Stimulated activated naive B cell treated with anti-CD40 and anti-IgM and Interleukin-4, amounts not matched to agents 10 μg/mL and 1 μg/mL and 100 μg/mL, for 72 hours (primary cell): Measurements from ENCODE around the gene GON7.
A peak's percentile ranks its signal among the peaks of the same experiment; 100 is the strongest.

Experiments
- ATAC-seq, 2 donors: fragments of 150-1000 bp; cut with Tn5 transposase; replicated peaks; 2 replicates each; pipeline ENCODE4 v1.10.0; 2021; ENCODE audit warnings: moderate library complexity in 1 of 2
- DNase-seq: peaks from one replicate; pipeline ENCODE4 v3.0.0; 2021
- H3K27ac Mint-ChIP-seq: one replicate; pipeline ENCODE4 v1.8.0; 2022; ENCODE audit warnings: mild to moderate bottlenecking, mixed read lengths
- H3K27me3 Mint-ChIP-seq, 2 donors: one replicate each; pipeline ENCODE4 v1.8.0; 2022; ENCODE audit warnings: mixed read lengths in 2 of 2
- H3K36me3 Mint-ChIP-seq, 2 donors: one replicate each; pipeline ENCODE4 v1.8.0; 2022; ENCODE audit warnings: mixed read lengths in 2 of 2, mild to moderate bottlenecking in 1 of 2
- H3K4me1 Mint-ChIP-seq, 2 donors: one replicate each; pipeline ENCODE4 v1.8.0; 2022; ENCODE audit warnings: mixed read lengths in 2 of 2, mild to moderate bottlenecking in 1 of 2
- H3K4me3 Mint-ChIP-seq, 2 donors: one replicate each; pipeline ENCODE4 v1.8.0; 2022; ENCODE audit warnings: mild to moderate bottlenecking in 2 of 2, mixed read lengths in 2 of 2, moderate library complexity in 1 of 2
- H3K9me3 Mint-ChIP-seq, 2 donors: one replicate each; pipeline ENCODE4 v1.8.0; 2022; ENCODE audit warnings: mixed read lengths in 2 of 2, mild to moderate bottlenecking in 1 of 2

Gene GON7

DNA sequence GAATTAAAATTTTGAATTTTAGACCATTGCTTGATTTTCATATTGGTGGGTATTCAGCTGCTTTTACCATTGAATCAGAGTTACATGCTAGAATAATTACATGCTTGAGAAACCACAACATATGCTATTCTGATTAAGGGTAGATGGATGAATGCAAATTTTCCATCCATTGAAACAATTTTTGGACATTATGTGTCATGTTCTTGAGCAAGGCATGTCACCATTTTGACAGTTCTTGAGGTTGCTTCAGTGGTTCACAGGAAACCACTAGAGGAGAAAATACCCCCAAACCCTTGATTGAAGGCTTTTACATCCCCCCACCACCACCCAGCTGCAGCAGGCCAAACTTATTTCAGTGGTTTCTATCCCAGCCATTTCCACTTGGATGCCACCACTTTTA is 13.6 kb upstream of the GON7 start:
- DNase-seq (no peak), ATAC-seq (peak; percentile 60 to 76)
- Mint-ChIP-seq H3K27ac (no peak overlapping the region), H3K9me3 (no peaks in the 10 kb centered on the region), H3K36me3 (peaks cover 34 to 52% of the 10 kb centered on the region in 2 donors), H3K4me3 (no peak overlapping the region), H3K27me3 (no peaks in the 10 kb centered on the region), H3K4me1 (peaks cover 0 to 3% of the 10 kb centered on the region in 2 donors)

GRCh38 chr14:93219103-93219726 is 12.3 kb upstream of the GON7 start:
- H3K36me3 Mint-ChIP-seq: peaks cover 27 to 50% of the 10 kb centered on the region in 2 donors
- H3K4me3 Mint-ChIP-seq: no peak overlapping the region
- ATAC-seq (peak; percentile 77 to 80), DNase-seq (no peak)
- peaks cover 0 to 3% of the 10 kb centered on the region in 2 donors for H3K4me1 Mint-ChIP-seq
- no peaks in the 10 kb centered on the region for H3K9me3 Mint-ChIP-seq
- H3K27ac Mint-ChIP-seq: no peak overlapping the region
- no peaks in the 10 kb centered on the region for H3K27me3 Mint-ChIP-seq

- Mint-ChIP-seq H3K27me3 (no peaks in the 10 kb centered on the region), H3K4me3 (no peak overlapping the region), H3K9me3 (no peaks in the 10 kb centered on the region), H3K27ac (no peak overlapping the region), H3K36me3 (peaks cover 16 to 40% of the 10 kb centered on the region in 2 donors), H3K4me1 (peaks cover 5 to 16% of the 10 kb centered on the region in 2 donors)
- ATAC-seq (no peak), DNase-seq (no peak)
Observed at GRCh38 chr14:93214598-93214997, 7.7 kb upstream of the GON7 start.

- no peak for DNase-seq
- H3K36me3 Mint-ChIP-seq: peaks cover 12 to 31% of the 10 kb centered on the region in 2 donors
- H3K4me3 Mint-ChIP-seq: no peak overlapping the region
- no peaks in the 10 kb centered on the region for H3K27me3 Mint-ChIP-seq
- peak; percentile 52 to 68 for ATAC-seq
- H3K27ac Mint-ChIP-seq: no peak overlapping the region
- no peaks in the 10 kb centered on the region for H3K9me3 Mint-ChIP-seq
- H3K4me1 Mint-ChIP-seq: peaks cover 8 to 35% of the 10 kb centered on the region in 2 donors
Observed at GRCh38 chr14:93212432-93212831, 5.6 kb upstream of the GON7 start.

DNA sequence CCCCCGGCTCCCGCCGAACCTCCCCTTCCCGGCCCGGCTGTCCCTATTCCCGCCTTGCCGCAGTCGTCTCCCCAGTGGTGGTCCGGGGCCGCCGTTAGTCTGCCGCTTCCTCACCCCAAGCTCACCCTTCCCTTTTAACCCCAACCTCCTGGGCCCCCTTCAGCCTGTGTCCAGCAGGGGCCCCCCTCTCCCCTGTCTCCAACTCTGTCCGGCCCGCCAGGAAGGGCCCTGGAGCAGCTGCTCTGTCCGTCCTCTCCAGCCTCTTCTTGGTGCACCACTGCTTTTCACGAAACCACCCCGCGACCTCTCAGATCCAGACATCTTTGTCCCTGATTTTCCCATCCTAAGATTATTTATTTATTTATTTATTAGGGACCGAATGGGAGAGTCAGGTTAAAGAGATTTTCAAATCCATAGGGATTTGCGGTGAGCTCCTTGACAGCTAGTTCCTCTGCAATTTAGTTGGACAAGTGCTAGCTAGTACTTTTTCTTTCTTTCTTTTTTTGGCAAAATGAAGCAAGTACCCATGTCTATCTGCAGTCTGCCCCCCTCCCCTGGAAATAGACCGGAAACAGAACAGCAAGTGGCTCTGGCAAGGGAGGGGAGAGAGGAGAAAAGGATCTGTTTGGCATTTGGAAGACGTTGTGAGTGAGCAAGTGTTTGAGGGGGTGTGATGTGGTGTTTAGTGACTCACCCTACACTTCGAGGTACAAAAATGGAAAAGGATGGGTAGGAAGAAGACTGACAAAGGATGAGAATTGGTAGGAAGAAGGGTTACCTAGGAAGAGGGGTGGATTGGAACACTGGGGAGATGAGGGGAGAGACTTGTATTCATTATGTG is 823 bp upstream of the GON7 start:
- Mint-ChIP-seq H3K36me3 (peaks cover 11 to 27% of the 10 kb centered on the region in 2 donors), H3K9me3 (no peaks in the 10 kb centered on the region), H3K4me1 (peaks cover 16 to 60% of the 10 kb centered on the region in 2 donors), H3K27me3 (no peaks in the 10 kb centered on the region), H3K27ac (peak overlapping the region; percentile 42), H3K4me3 (peak overlapping the region; percentile 95 to 98)
- DNase-seq (peak; percentile 32), ATAC-seq (peak; percentile 53 to 71)

DNA sequence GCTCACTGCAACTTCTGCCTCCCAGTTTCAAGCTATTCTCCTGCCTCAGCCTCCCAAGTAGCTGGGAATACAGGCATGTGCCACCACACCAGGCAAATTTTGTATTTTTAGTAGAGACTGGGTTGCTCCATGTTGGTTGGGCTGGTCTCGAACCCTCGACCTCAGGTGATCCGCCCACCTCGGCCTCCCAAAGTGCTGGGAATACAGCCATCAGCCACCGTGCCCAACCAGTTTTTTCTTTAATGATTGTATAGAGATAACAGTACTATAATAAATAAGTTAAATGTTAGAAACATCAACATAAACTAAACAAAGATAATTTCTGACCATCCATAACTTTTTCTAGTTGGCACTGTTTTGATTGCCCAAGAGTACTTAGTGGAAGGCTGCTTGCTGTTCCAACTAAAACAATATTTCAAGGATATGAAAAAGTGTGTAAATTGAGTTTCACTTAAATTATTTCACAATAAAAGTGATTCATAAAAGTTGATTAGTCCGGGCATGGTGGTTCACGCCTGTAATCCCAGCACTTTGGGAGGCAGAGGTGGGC is 5.6 kb downstream of the GON7 start:
- no peak overlapping the region for H3K4me3 Mint-ChIP-seq
- H3K36me3 Mint-ChIP-seq: peaks cover 11 to 15% of the 10 kb centered on the region in 2 donors
- no peaks in the 10 kb centered on the region for H3K27me3 Mint-ChIP-seq
- ATAC-seq: no peak
- no peak for DNase-seq
- H3K4me1 Mint-ChIP-seq: peaks cover 3 to 22% of the 10 kb centered on the region in 2 donors
- no peak overlapping the region for H3K27ac Mint-ChIP-seq
- no peaks in the 10 kb centered on the region for H3K9me3 Mint-ChIP-seq

- Mint-ChIP-seq H3K27ac (no peak overlapping the region), H3K27me3 (no peaks in the 10 kb centered on the region), H3K4me1 (peaks cover 3 to 16% of the 10 kb centered on the region in 2 donors), H3K36me3 (peaks cover 11 to 15% of the 10 kb centered on the region in 2 donors), H3K4me3 (no peak overlapping the region), H3K9me3 (no peaks in the 10 kb centered on the region)
- ATAC-seq: no peak
- DNase-seq: no peak
Observed at GRCh38 chr14:93200553-93200952, 6.3 kb downstream of the GON7 start.

DNA sequence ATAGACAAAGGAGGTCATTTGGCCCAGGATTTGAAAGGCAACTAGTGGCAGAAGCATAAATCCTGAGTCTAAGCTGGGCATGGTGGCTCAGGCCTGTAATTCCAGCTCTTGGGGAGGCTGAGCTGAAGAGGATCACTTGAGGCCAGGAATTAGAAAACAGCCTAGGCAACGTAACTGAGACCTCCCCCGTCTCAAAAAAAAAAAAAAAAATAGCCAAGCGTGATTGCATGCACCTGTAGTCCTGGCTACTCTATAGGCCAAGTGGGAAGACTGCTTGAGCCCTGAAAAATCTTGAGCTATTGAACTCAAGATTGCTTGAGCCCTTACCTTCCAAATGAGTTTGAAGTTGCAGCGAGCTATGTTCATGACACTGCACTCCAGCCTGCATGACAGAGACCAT is 7.8 kb downstream of the GON7 start:
- Mint-ChIP-seq H3K36me3 (peaks cover 5 to 7% of the 10 kb centered on the region in 2 donors), H3K4me3 (no peak overlapping the region), H3K27ac (no peak overlapping the region), H3K27me3 (no peaks in the 10 kb centered on the region), H3K4me1 (peaks cover 0 to 1% of the 10 kb centered on the region in 2 donors), H3K9me3 (no peaks in the 10 kb centered on the region)
- DNase-seq: no peak
- ATAC-seq: no peak

DNA sequence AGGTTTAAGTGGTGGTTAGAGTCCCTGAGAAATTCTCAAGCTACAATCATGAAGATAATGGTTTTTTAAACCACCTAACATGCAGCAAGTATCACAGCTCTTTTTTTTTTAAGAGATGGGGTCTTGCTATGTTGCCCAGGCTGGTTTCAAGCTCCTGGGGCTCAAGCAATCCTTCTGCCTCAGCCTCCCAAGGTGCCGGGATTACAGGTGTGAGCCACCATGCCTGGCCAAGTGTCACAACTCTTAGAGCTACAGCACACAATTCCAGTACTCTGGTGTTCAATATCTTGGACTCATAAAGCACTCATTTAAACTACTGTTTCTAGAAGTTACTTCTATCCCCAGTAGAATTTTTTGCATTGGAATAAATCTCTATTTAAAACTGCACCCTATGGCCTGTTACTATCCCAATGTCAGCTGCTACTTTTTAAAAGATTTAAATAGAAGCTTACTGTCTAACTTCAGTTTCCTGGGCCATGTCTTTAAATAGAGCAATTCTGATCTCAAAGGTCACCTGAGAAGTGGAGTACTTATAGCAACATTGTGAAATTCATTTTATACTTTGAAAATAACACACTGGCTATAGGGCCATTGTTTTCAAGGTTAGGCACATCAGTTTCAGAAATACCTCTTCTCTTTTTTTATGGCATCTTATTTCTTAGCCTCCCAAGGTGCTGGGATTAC is 11.4 kb downstream of the GON7 start:
- H3K36me3 Mint-ChIP-seq: peaks cover 5 to 9% of the 10 kb centered on the region in 2 donors
- peak overlapping the region; percentile 25 for H3K27ac Mint-ChIP-seq
- H3K4me3 Mint-ChIP-seq: no peak overlapping the region
- DNase-seq: no peak
- H3K27me3 Mint-ChIP-seq: no peaks in the 10 kb centered on the region
- peaks cover 0 to 2% of the 10 kb centered on the region in 2 donors for H3K4me1 Mint-ChIP-seq
- no peak for ATAC-seq
- no peaks in the 10 kb centered on the region for H3K9me3 Mint-ChIP-seq

DNA sequence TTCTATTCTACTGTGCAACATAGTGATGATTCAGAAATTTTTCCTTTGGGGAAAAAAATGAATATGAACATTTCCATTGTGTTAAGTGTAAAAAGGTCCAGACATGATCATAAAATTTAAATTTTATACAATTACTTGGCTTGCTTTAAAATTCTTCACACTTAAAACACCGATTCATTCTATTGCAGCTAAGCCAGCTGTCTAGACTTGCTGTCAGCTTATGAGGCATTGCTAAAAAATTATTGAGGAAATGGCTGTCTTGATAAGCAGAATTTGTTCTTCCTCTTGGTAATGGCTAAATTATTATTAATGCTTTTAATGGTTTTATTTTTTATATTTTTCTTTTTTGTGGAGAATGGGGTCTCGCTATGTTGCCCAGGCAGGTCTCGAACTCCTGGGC is 19.9 kb downstream of the GON7 start:
- ATAC-seq (no peak), DNase-seq (no peak)
- H3K4me1 Mint-ChIP-seq: peaks cover 17 to 28% of the 10 kb centered on the region in 2 donors
- no peak overlapping the region for H3K4me3 Mint-ChIP-seq
- no peaks in the 10 kb centered on the region for H3K27me3 Mint-ChIP-seq
- H3K27ac Mint-ChIP-seq: no peak overlapping the region
- no peaks in the 10 kb centered on the region for H3K9me3 Mint-ChIP-seq
- H3K36me3 Mint-ChIP-seq: peaks cover 5 to 18% of the 10 kb centered on the region in 2 donors

DNA sequence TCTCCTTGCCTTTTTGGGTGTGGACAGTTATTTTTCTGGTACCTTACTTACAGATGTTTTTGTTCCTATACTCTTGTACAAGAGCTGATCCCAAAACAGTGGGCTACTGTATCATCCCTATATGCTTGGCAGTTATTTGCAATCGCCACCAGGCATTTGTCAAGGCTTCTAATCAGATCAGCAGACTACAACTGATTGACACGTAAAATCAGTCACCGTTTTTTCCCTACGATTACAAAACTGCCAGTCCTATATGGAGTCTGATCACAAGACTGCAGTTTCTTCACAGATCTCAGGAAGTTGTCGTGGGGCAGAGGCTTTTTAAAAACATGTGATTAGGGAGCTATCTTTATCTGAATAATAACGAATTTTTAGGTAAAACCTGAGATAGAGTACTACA is 20.4 kb downstream of the GON7 start:
- H3K4me3 Mint-ChIP-seq: peak overlapping the region in 1 of 2 donors; percentile 29
- no peak for DNase-seq
- no peak overlapping the region for H3K27ac Mint-ChIP-seq
- H3K9me3 Mint-ChIP-seq: no peaks in the 10 kb centered on the region
- ATAC-seq: no peak
- peaks cover 19 to 28% of the 10 kb centered on the region in 2 donors for H3K4me1 Mint-ChIP-seq
- H3K27me3 Mint-ChIP-seq: no peaks in the 10 kb centered on the region
- peaks cover 8 to 22% of the 10 kb centered on the region in 2 donors for H3K36me3 Mint-ChIP-seq

- ATAC-seq (peak in 1 of 2 donors; percentile 1), DNase-seq (no peak)
- Mint-ChIP-seq H3K36me3 (peaks cover 8 to 18% of the 10 kb centered on the region in 2 donors), H3K4me3 (peak overlapping the region; percentile 91 to 93), H3K27ac (peak overlapping the region; percentile 95), H3K27me3 (no peaks in the 10 kb centered on the region), H3K4me1 (peaks cover 17 to 28% of the 10 kb centered on the region in 2 donors), H3K9me3 (no peaks in the 10 kb centered on the region)
Observed at GRCh38 chr14:93185349-93185720, 21.5 kb downstream of the GON7 start.

DNA sequence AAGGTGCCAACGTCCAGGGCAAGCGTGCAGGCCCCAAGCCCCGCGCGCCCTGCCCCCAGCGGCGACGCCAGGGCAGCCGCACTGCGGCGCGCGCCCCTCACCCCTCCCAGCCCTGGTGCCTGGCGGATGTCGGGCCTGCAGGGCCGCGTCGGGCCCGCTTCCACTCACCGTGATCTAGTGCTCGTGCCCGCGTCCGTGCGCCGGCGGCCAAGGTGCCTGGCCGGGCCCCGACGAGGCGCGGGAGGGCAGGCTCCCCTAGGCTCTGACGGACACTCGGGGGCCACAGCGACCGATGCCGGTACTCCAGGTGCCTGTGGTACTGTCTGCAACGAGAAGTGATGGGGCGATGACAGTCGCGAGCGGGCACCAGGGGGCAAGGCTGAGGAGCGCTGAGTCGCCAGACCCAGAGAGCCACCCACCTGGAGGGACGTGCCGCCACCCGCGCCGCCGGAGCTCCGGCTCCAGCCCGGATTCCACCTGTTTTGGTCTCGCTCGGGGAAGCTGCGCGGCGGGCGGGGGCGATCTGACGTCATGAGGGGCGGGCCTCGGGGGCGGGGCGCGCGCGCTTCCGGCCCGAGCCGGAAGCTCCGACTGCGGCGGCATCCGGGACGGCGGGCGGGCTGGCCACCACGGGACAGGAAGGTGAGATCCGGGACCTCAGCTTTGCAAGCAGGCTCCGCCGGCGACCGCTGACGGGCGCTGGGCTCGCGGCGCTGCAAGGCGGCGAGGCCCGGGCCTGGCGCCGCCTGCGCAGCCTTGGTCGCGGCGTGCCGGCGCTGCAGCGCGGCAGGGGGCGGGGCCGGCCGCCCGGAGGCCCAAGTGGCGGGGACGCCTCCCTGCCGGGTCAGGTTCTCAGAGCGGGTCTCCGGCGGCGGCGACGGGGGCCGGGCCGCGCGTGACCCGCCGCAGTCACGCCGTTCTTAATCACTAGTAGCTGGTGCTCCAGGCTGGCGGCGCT is 22.2 kb downstream of the GON7 start, which contains the start of the genes LYSET and MOAP1:
Gene LYSET (plus strand): TSS at position 927 of the 958 bp plus-strand sequence. CDS start 89 bp downstream, outside the sequence.
Gene MOAP1 (minus strand): TSS at position 507 of the 958 bp plus-strand sequence. CDS start 655 bp downstream, outside the sequence.
- H3K36me3 Mint-ChIP-seq: peaks cover 8 to 18% of the 10 kb centered on the region in 2 donors

More for the DNA sequence above, 22.2 kb downstream of the GON7 start, which contains the start of the genes LYSET and MOAP1:
- H3K4me1 Mint-ChIP-seq: peaks cover 17 to 28% of the 10 kb centered on the region in 2 donors
- H3K27ac Mint-ChIP-seq: peak within 1 kb of the TSS; percentile 95
- DNase-seq (peak; percentile 85), ATAC-seq (peak; percentile 90 to 92)
- H3K27me3 Mint-ChIP-seq: no peaks in the 10 kb centered on the region
- H3K9me3 Mint-ChIP-seq: no peaks in the 10 kb centered on the region
- peak within 1 kb of the TSS; percentile 91 to 93 for H3K4me3 Mint-ChIP-seq
